SK-N-MC (cell line): ENCODE results near the gene C9orf43.

Experiments
- EZH2 ChIP-seq: fragments of 200-600 bp; sonication (generic); IDR thresholded peaks from one replicate; pipeline ENCODE4 v1.6.1; 2017; ENCODE audit warnings: antibody characterized with exemption
- FOXP2 ChIP-seq: optimal IDR thresholded peaks from 2 replicates; pipeline ENCODE3; 2011; ENCODE audit warnings: mild to moderate bottlenecking, moderate library complexity; ENCODE audit not compliant: insufficient read depth; ENCODE audit errors: extremely low read length, control extremely low read depth
- POLR2AphosphoS5 ChIP-seq: IDR thresholded peaks from 2 replicates; pipeline ENCODE4 v1.6.1; 2012; ENCODE audit warnings: mild to moderate bottlenecking, low read depth, low read length, borderline replicate concordance

GRCh38 chr9:113475992-113476391, 65.4 kb downstream of the C9orf43 start:
- TF ChIP-seq POLR2AphosphoS5 (no peak), EZH2 (no peak), FOXP2 (no peak)
